HFF-Myc (cell line): Measurements from ENCODE around the gene WIF1.

Experiments
- DNase-seq: peaks from one replicate; pipeline ENCODE4 v3.0.0-alpha.2; 2011; ENCODE audit warnings: low read depth; ENCODE audit errors: extremely low read depth
- H3K4me3 ChIP-seq: replicated peaks from 2 replicates; pipeline ENCODE4 v1.5.1; 2011; ENCODE audit warnings: low read depth, mild to moderate bottlenecking, control low read depth, low read length
- TF ChIP-seq, protein P1 (sequence below): IDR thresholded peaks from 2 replicates; pipeline ENCODE4 v1.5.1; 2012; ENCODE audit warnings: mild to moderate bottlenecking, low read depth, low read length, control low read depth; ENCODE audit errors: missing control alignments

Gene WIF1

DNA sequence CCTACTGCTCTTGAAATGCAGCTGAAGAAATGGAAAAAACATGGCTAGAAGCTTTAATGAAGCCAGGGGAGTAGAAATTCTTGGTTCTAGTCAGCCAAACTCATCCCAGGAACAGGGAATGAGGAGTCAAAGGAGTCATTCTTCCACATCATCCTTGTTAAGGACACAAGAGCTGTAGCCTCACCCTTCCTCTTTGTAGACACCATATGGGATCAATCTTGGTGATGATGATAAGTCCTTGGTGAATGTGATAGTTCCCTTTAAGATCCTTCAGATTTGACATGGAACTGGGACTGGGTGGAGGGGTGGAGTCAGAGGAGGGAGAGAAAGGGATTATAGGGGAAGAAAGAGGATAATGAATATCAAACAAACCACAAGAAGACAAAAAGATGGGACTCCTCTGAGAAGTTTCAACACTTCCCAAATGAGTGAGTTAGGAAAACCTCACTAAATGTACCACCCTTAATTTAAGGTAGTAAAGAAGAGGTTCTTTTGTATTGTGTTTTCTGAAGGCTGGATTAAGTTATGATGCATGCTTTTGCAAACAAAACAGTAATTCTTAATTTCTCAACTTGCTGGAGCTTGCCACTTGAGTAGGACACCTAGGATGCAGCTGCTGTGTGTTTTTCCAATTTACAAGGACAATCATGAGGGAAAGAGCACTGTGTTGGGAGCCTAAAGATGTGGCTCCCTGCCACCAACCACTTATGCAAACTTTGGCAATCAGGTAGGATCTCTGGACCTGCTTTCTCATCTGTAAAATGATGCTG, 104.0 kb downstream of the WIF1 start:
- H3K4me3 ChIP-seq, result no peak overlapping the region
- TF ChIP-seq, protein P1, sequence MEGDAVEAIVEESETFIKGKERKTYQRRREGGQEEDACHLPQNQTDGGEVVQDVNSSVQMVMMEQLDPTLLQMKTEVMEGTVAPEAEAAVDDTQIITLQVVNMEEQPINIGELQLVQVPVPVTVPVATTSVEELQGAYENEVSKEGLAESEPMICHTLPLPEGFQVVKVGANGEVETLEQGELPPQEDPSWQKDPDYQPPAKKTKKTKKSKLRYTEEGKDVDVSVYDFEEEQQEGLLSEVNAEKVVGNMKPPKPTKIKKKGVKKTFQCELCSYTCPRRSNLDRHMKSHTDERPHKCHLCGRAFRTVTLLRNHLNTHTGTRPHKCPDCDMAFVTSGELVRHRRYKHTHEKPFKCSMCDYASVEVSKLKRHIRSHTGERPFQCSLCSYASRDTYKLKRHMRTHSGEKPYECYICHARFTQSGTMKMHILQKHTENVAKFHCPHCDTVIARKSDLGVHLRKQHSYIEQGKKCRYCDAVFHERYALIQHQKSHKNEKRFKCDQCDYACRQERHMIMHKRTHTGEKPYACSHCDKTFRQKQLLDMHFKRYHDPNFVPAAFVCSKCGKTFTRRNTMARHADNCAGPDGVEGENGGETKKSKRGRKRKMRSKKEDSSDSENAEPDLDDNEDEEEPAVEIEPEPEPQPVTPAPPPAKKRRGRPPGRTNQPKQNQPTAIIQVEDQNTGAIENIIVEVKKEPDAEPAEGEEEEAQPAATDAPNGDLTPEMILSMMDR, result no peak

DNA sequence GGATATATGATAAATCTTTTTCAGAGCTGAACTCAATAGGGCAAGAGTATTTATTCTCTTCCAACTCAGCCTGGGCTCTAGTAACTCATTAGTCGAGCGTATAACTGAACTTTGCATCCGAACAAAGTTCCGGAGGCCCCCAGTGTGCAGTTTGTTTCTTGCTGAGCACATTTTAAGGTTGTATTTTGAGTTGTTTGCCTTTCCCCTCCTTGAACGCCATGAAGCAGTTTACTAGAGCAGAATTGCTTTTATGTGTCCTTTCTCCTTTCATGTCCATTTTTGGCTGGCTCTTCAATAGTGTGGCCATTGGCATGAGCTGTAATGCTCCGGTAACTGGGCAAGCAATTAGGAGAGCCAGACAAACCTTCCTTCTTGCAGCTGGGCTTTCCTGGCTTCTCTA, 105.3 kb downstream of the WIF1 start:
- H3K4me3 ChIP-seq, result no peak overlapping the region
- no peak for DNase-seq
- TF ChIP-seq, protein P1, result no peak

More for the DNA sequence above, 104.0 kb downstream of the WIF1 start:
- DNase-seq, result no peak

DNA sequence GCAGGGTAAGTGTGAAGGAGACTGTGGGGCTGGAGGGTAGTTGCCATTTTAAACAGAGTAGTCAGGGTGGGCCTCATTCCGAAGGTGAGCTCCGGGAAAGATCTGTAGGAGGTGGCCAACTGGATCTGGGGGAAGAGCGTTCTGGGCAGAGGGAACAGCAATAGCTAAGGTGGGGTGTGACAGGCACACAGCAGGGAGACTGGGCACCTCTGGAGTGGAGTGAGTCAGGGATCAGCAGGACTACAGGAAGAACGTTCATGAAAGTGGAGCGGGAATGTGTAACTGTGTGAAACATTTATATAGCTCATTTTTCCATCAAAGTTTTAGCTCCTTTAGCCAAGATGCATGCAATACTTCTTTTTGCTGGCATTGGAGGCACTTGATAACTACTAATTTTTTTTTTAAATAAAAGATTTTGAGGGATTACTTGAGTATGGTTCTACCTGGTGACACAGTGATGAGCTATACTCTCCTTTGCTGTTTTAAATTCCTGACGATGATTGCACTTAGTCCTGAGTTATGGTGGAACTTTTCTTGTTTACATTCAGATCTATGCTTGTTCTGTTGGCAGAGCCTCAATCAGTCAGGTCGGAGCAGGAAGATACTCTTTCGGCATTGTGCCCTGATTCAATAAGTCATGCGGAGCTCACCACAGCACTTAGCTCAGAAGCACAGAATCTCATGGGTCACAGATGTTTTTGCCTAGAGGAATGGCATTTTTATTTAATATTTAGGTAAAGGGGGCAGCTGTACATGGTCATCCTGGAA, 106.4 kb downstream of the WIF1 start:
- DNase-seq, result no peak
- TF ChIP-seq, protein P1, result no peak
- no peak overlapping the region for H3K4me3 ChIP-seq

DNA sequence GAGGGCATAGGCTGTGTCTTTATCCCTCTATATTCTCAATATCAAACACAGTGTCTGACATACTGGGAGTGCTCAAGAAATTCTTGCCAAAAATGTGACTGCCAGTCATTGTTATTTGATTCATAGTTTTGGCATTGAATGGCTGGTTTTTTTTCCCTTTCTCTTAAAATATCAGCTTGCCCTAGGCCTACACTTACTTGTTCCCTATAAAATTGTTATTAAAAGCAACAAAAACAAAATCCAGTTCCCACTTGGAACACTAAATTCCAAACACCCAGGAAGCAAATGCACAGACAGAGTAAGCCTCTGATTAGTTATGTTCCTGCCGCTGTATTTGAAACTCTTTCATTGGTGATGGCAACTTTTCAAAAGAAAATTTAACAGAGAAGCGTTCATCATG, 110.7 kb downstream of the WIF1 start:
- DNase-seq, result no peak
- TF ChIP-seq, protein P1, result no peak
- no peak overlapping the region for H3K4me3 ChIP-seq

DNA sequence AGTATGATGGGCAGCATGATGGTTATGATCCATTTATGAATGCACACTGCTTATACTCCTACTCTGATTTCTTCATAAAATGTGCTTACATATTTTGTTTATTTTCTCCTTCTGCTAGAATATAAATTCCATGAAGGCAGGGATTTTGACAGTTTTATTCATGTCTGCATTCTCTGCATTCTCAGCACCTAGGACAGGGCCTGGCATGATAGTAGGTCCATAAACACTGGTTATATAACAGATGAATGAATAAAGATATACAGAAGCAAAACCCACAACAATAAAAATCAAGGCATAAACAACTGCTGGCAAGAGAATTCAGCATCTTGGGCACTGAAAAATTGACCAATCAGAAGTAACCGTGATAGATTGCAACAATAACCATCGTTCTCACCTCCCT, 115.4 kb downstream of the WIF1 start:
- TF ChIP-seq, protein P1, result no peak
- DNase-seq, result no peak
- H3K4me3 ChIP-seq, result no peak overlapping the region

DNA sequence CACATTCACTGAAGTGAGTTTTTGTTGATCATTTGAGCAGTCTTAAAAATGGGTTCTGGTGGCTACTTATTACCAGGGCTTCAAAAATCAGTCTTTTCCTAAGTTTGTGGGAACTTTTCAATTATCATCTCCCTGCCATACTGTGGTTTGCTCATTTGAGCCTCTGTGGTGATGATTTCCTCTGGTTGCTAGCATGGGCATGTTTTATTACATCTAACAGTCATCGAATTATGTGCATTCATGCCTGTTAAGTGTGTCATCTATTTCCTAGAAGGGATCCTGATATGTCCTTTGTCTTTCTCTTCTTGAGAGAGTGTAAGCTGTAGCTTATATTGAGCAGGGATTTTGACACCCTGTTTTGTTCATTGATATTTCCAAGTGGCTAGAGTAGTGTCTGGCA, 116.8 kb downstream of the WIF1 start:
- no peak for DNase-seq
- H3K4me3 ChIP-seq, result no peak overlapping the region
- TF ChIP-seq, protein P1, result no peak
